NCI-H1694 treated with DMSO at 0.1 percent for 48 hours (cell line): ENCODE results near the gene PTPN1.
"Not testable (repeated sequence)": the region's sequence is repeated elsewhere in the genome, so short reads cannot be mapped to it uniquely, and the experiment has no call there.

Experiments used
- DNase-seq: peaks from one replicate; lab custom pipeline; 2025; lab: John Stamatoyannopoulos, UW

PTPN1 gene

GRCh38 chr20:50590348-50590664 is 80.1 kb downstream of the PTPN1 start:
- no peak for DNase-seq

GRCh38 chr20:50591233-50591852 is 81.2 kb downstream of the PTPN1 start:
- no peak for DNase-seq

GRCh38 chr20:50592282-50593004 is 82.3 kb downstream of the PTPN1 start:
- no peak for DNase-seq

- DNase-seq, result no peak
Measured at GRCh38 chr20:50593005-50593335, 82.8 kb downstream of the PTPN1 start.

- DNase-seq, result no peak
Measured at GRCh38 chr20:50594231-50594590, 84.0 kb downstream of the PTPN1 start.

- no peak for DNase-seq
Measured at GRCh38 chr20:50594591-50595432, 84.6 kb downstream of the PTPN1 start.

- no peak for DNase-seq
Measured at GRCh38 chr20:50595433-50595895, 85.3 kb downstream of the PTPN1 start.

GRCh38 chr20:50595988-50596693 is 86.0 kb downstream of the PTPN1 start:
- no peak for DNase-seq

GRCh38 chr20:50596694-50597021 is 86.5 kb downstream of the PTPN1 start:
- DNase-seq, result no peak

GRCh38 chr20:50597406-50597969 is 87.3 kb downstream of the PTPN1 start:
- no peak for DNase-seq

GRCh38 chr20:50598074-50598473 is 87.9 kb downstream of the PTPN1 start:
- DNase-seq, result no peak

- DNase-seq, result not testable (repeated sequence)
Measured at GRCh38 chr20:50598768-50599167, 88.6 kb downstream of the PTPN1 start.

GRCh38 chr20:50600281-50600895 is 90.2 kb downstream of the PTPN1 start:
- no peak for DNase-seq

- no peak for DNase-seq
Measured at GRCh38 chr20:50601511-50602431, 91.6 kb downstream of the PTPN1 start.

- no peak for DNase-seq
Measured at GRCh38 chr20:50602432-50603088, 92.4 kb downstream of the PTPN1 start.

- no peak for DNase-seq
Measured at GRCh38 chr20:50604451-50604850, 94.3 kb downstream of the PTPN1 start.

- no peak for DNase-seq
Measured at GRCh38 chr20:50605136-50605535, 95.0 kb downstream of the PTPN1 start.

GRCh38 chr20:50607436-50607835 is 97.3 kb downstream of the PTPN1 start:
- no peak for DNase-seq

GRCh38 chr20:50607850-50608749 is 97.9 kb downstream of the PTPN1 start:
- no peak for DNase-seq
